Activated gamma-delta T cell treated with Interleukin-2 at 50 U/mL for 16 hours (primary cell): ENCODE data around the gene TMPRSS6.
A peak's percentile ranks its signal among the peaks of the same experiment; 100 is the strongest.
"Not testable (repeated sequence)": the region's sequence is repeated elsewhere in the genome, so short reads cannot be mapped to it uniquely, and the experiment has no call there.

Experiments
- DNase-seq: peaks from one replicate; pipeline ENCODE4 v3.0.0-alpha.2; 2020

The TMPRSS6 gene

DNA sequence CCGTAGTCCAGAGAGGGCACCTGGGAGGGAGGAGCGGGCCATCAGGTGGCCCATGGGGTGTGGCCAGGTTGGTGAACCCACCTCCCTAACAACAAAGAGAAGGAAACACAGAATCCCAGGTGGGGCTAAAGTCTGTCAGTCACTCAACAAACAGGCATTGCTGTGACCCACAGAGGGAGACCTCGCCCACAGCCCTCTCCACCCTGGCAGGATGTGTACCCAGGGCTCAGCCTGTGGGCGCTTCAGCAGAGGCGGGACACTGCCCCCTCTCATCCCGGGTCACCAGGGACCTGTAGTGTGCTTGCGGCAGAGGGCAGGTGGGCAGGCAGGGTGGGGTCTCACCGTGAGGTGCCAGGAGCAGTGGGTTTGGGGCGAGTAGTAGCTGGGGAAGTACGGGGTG lies 25.1 kb downstream of the TMPRSS6 start:
- no peak for DNase-seq

DNA sequence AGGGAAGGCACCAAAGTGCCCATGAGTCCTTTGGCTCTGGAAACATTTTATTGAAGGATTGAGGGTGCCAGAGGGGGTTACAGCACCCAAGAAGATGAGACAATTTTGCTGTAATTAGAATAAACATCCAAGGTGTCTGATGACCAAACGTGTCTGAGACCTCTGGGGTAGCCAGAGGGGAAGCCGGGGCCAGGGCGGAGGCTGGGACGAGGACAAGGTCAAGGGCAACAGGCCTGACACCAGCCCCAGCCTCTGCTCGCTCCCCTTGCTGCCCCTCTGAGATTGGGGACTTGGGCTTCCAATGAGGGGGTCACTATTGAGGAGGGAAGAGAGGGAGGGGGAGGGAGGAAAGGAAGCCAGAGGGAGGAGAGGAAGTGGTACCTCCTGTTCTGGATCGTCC lies 25.6 kb downstream of the TMPRSS6 start:
- DNase-seq, result no peak

DNA sequence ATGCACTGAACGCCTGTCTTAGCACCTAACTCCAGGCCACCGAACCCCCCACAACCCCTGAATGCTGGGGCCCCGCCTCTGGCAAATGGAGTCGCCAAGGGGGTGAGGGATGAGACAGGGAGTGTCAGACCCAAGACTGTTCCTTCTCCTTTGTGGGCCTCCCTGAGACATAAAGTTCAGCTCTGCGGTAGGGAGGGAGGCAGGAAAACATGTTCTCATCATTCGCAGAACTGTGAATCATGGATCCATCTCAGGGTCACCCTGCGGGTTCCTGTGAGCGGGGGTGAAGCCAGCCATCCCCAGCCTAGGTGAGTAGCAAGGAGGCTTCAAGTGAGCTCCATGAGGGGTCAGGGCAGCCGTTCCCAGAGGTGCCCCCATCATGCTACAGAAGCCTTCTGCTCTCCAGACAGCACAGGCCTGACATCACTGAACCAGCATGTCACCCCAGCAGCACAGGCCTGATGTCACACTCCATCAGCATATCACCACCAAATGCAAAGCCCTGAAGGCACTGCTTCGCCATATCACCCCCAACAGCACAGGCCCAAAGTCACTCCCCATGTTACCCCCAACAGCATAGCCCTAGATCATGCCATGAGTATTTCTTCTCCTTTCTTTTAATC lies 27.2 kb downstream of the TMPRSS6 start:
- DNase-seq, result no peak

DNA sequence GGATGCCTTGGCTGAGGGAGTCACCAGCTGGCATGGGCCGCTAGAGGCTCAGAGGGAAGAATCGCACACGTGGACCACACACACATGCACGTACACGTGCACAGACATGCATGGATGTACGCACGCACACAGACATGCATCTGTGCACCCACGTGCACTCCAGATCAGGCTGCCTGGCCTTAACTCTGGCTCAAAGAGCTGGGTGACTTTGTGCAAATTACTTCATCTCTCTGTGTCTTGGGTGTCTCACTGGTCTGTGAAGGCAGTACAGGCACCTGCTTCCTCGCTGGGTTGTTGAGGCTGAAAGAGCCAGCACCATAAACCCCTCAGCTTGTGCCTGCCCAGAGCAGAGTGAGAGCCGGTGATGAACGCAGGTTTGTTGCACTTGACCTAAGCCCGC lies 28.7 kb downstream of the TMPRSS6 start:
- DNase-seq, result no peak

DNA sequence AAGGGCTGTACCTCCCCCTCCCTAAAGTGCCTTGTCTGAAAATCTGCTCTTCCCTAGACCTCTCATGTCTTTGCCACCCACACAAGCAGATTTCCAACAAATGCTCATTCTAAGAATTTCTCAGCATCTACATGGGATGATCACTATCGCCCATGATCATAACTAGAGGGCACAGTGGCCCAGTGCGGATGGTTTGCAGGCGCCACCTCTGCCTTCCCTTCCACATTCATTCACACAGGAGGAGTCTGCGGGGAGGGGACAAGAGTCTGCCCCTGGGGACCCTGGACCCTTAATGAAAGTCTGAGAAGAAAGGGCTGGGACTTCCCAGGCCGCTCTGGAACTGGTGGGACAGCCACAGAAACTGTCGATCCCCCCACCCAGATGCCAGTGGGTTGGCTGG lies 29.1 kb downstream of the TMPRSS6 start:
- DNase-seq, result no peak

DNA sequence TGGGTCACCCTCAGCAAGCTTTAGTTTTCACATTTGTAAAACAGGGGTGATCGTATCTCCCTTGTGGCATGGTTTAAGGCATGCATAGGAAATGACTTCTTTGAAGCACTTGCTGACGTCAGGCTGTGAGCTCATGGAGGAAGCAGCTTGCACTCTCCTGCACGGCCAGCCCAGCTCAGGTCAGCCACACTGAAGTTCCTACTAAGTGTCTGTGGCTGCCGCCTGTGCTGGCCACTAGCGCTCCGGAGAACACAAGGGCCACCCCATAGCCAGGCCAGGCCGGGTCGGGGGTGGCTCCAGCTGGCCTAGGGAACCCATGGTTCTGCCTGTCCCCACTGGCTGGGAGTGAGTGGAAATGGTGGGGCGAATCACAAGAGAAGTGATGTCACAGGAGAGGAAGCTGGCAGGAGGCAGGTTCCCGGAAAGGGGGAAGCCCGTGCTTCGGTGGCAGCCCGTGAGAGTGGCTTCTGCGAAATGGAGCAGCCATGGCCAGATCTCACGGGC lies 29.8 kb downstream of the TMPRSS6 start:
- DNase-seq, result peak; percentile 66

DNA sequence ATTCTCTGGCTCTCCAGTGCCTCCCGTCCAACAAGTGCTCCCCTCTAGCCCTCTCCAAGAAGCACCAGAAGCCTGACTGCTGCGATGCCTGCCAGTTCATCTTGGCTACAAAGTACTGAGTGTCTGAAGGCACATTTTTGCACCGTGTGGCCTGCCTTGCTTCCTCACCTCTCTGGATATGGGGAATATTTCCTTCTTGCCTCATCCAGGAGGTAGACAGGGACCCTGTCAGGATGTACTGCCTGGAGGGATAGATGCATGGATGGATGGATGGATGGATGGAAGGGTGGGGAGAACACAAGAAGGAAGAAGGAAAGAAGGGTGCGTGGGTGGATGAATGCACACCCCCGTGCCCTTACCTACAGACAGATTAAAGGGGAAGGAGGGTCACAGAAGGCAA lies 30.4 kb downstream of the TMPRSS6 start:
- no peak for DNase-seq

DNA sequence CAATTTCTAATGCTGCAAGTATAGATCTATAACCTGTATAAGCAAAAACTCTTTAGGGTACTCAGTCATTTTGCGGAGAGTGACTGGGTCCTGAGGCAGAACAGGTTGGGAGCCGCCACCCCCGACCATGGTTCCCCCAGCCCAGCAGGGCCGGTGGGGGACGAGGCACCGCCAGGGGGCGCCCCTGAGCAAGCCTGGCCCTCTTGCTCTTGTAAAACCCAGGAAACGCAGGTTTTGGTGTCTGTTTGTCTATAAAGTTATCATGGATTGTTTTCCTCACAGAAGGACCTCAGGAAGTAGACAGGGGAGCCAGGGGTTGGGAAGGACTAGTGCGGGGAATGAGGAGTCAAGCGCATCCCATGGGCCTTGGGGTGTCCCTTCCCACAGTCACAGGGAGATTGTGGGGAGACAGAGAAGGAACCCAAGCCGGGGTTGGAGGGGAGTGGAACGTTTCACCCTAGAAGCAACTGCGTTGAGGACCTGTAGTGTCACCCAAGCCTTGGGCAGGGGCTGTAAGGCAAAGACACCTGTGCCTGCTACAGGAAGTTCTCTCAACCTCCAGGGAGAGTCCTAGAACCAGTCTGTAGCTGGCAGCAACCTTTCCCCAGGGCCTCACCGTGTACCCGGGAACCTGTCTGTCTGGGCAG lies 31.6 kb downstream of the TMPRSS6 start:
- peak; percentile 84 for DNase-seq

DNA sequence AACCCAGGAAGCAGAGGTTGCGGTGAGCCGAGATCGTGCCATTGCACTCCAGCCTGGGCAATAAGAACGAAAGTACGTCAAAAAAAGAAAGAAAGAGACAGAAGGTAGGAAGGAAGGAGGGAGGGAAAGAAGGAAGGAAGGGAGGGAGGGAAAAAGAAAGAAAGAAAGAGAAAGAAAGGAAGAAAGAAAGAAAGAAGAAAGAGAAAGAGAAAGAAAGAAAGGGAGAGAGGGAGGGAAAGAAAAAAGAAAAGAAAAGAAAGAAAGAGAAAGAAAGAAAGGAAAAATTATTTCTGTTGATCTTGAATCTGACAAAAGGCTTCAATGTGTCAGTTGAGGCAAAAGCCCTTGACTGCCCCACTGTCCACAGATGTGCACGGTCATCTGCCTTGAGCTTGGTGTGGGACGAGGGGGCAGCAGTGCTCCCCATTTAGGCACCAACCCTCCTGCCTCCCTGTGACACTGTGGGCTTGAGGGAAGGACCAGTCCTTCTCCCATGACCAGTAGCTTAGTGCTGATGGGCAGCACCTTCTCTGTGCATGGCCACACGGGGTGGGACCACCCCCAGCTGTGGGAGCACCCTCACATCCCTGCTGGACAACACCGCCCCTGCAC lies 33.6 kb downstream of the TMPRSS6 start:
- DNase-seq, result no peak

DNA sequence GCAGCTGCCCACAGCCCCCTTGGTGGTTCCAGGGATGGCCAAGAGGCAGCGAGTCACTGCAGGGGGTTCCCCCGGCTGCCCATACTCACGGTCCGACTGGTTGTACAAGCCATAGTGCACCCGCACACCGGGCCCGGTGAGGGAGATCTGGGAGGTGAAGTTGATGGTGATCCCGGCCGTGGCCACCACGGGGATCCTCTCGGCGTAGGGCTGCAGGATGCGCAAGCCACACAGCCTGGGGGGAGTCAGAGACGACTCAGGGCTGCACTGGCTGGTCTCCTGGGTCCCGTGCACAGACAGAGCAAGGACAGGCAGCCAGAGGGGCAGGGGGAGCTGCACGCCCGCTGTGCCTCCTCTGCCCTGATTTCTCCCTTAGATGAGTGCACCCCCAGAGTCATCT lies 34.5 kb downstream of the TMPRSS6 start:
- no peak for DNase-seq

DNA sequence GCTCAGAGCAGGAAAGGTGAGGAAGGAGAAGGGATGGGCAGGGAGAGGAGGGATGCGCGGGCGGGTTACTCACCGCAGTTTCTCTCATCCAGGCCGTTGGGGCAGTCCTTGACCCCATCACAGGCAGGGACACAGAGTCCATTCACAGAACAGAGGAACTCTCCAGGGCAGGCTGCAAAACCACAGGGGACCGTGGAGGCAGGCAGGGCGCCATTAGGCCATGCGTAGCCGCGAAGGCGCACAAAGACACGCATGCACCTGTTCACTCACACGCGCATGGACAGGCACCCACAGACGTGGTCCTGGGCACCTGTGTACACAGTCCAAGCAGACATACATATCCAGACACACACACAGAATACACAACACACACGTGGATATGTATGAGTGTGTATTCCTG lies 35.0 kb downstream of the TMPRSS6 start:
- no peak for DNase-seq

DNA sequence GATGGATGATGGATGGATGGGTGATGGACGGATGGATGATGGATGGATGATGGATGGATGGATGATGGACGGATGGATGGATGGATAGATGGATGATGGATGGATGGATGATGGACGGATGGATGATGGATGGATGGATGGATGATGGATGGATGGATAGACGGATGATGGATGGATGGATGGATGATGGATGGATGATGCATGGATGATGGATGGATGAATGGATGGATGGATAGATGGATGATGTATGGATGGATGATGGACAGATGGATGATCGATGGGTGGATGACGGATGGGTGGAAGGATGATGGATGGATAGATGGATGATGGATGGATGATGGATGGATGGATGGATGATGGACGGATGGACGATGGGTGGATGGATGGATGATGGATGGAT lies 36.8 kb downstream of the TMPRSS6 start:
- DNase-seq, result no peak

DNA sequence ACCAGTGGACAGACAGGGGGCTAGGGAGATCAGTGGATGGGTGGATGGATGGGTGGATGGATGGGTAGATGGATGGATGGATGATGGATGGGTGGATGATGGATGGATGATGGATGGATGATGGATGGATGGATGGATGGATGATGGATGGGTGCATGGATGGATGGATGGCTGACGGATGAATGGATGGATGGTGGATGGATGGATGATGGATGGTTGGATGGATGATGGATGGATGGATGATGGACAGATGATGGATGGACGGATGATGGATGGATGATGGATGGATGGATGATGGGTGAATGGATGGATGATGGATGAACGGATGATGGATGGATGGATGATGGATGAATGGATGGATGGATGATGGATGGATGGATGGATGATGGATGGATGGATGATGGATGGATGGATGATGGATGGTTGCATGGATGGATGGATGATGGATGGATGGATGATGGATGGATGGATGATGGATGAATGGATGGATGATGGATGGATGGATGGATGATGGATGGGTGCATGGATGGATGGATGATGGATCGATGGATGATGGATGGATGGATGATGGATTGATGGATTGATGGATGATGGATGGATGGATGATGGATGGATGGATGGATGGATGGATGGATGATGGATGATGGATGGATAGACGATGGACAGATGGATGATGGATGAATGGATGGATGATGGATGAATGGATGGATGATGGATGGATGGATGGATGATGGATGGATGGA lies 37.5 kb downstream of the TMPRSS6 start:
- DNase-seq, result not testable (repeated sequence)

DNA sequence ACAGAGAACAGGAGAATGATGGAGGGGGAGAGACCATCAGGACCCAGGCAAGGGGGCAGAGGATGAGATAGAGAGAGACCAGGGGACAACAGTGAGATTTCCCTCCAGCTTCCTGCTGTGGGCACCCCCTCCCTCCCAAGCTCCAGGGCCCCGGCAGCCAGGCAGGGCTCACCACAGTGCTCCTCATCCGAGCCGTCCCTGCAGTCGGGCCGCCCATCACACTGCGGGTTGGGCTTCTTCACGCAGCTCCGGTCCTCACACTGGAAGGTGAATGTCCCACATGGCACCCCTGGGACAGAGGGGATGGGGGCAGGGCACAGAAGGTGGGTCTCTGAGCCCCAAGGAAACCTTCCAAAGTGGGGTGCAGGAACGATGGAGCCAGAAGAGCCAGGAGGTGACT lies 38.8 kb downstream of the TMPRSS6 start:
- DNase-seq, result no peak

DNA sequence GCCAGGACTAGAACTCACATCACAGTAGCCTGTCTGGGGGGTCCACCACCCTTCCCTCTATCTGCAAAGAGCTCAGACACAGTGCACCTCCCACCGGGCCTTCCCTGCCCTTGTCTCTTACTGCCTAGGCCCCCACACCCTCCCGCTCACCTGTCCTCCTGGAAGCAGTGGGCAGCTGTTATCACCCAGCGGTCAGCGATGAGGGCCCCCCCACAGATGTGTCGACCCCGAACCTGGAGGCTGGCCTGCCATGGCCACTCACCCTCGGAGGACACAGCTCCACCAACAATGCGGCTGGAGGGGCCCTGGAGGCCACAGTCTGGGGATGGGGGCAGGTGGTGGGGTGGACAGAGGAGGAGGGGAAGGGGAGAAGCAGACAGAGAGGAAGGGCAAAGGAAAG lies 39.2 kb downstream of the TMPRSS6 start:
- DNase-seq, result no peak

DNA sequence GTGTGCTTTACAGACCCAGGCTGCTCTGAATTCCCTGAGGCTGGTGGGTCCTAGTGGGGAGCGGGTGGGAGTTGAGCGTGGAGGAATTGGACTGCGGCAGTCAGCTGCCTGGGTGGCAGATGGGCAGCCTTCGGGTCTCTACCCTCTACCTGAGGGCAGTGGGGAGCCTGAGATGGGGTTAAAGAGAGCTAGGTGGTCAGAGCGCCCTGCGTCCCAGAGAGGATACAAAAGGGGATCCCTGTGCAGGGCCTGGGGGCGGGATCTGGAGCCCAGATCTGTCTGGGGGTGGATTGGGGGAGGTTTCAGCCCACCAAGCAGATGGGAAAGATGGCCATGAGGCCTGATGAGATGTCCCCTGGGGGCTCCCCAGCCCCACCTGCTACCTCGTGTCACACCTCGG lies 39.8 kb downstream of the TMPRSS6 start:
- no peak for DNase-seq

DNA sequence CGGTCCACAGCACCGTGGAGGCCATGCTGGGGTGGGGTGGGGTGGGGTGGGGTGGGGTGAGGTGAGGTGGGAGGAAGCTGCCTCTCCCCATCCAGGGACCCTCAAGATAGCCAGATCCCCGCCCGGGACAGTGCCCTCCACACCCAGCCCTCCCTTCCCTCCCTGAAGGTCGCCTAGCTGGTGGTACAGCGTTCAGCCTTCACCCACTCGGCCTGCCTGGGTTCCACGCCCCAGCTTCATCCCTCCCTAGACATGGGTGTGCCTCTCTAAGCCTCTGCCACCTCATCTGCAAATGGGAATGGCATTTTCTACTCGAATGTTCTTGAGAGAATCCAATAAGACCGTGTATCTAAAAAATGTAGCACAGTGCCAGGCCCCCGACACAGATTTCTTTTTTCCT lies 40.2 kb downstream of the TMPRSS6 start:
- DNase-seq, result no peak

DNA sequence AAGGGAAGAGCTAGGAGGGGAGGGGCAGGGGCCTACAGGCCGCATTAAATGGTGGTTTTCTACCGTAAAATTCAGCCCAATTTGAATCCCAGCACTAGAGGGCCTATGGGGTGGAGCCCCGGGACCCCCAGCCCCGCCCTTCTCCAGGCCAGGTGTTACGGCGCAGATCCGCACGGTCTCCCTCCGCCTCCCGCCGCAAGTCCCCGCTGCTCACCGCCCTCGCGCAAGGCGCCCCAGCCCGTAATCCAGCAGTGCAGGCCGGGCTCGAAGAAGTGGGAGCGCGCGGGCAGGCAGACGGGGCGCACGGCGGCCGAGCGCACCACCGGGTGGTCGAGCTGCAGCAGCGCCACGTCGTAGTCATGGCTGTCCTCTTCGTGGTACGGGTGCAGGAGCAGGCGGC lies 40.7 kb downstream of the TMPRSS6 start:
- DNase-seq, result no peak

DNA sequence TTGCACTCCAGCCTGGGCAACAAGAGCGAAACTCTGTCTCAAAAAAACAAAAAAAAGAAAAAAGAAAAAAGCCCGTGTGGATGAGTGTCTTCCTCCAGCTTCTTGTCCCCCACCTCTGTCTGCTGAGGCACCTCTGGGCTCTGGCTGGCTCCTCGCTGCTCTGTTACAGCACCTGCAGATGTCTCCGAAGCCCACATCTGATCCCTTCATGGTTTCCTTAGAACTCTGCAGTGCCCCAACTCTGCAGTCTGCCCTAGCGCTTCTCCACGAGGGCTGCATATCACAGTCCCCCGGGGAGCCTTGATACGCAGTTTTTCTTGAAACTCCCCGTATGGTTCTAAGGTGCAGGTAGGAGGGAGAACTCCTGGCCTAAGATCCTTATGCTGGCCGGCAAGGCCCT lies 42.1 kb downstream of the TMPRSS6 start:
- DNase-seq, result no peak

DNA sequence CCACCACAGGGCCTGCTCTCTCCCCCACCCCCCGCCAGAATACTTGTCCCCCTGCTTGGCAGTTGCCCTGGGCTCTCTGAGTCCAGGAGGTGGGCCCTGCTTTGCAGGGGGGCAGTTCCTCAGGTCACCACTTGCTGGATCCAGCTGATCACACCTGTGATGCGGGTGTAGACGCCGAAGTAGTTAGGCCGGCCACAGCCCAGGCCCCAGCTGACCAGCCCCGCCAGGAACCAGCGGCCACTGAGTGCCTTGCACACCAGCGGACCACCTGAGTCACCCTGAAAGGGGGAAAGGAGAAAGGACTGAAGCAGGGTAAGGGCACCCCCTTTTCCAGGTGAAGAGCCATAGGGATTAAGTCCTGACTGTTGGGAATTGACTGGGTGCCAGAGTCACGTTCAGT lies 43.6 kb downstream of the TMPRSS6 start:
- no peak for DNase-seq

DNA sequence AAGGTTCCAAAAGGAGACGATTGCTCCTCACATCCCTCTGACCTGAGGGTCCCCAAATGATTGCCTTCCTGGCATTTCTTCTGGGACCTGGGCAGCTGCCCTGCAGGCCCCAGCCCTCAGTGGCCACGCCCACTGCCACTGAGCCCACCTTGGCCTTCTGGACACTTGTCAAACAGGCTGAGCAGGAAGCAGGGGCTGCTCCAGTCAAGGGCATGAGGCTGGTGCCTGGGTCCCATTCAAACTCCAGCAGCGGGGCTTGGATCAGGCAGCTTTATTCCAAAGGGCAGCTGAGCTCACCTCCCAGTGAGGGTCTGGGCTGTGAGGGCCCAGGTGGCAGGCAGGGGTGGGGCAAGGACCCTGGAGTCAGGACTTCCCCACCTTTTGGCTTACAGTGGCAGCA lies 44.3 kb downstream of the TMPRSS6 start:
- no peak for DNase-seq

DNA sequence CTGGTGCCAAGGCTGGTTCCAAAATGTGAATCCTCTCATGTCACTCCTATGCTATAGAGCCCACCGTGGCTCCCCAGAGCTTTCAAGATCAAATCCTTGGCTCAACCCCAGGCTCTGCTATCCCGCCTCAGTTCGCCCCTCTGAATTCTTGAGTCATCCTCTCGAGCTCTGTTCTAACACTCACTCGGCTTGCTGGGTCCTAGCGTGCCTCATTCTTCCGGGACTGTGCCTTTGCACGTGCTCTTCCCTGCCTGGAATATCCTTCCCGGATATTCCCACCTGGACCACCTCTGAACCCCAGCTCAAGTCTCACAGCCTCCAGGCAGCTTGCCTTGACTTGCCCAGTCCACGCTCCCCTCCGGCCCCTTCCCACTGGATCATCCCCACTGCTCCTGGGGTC lies 45.0 kb downstream of the TMPRSS6 start:
- no peak for DNase-seq

DNA sequence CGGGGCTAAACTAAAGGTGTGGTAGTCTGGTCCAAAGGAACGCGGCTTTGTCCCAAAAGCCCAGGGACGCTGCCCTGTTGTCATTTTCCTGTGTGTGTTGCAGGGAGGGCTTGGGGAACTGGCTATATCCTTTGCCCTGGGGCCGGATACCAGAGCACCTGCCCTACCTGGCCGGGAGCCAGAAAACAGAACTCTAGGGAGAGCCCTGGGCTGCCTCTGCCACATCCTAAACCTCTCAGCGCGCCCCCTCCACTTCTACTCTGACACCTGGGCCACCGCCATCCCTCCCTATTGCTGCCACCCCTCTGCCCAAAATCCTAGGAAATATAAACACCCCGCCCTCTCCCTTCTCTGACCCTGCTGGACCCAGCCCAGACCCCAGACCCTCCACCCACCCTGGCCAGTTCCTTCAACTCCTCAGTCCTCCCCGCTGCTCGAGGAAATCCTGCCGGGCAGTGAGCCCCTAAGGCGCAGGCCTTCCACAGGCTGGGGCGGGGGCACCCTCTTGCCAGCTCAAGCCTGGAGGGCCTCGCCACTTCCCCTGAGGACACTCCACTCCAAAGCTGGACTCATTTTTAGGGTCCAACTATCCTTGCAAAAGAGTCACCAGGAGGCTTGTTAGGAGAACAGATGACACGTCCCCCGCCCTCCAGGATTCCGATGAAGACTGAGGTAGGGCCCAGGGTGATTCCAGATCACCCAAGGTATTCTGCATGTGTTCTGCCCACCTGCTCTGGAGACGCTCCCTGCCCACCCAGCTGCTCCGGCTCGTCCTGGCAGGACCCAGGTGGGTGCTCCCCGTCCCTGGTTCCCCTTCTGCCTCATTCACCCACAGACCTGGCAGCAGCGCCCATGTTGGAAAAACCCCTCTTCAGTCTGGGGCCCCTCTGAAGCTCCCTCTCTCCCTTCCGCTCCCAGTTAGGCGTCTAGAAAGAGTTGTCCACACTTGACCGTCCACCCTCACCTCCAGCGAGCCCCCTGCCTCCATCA lies 45.8 kb downstream of the TMPRSS6 start:
- DNase-seq, result no peak
